ENCODE results near the gene NR6A1.

NR6A1 gene

DNA sequence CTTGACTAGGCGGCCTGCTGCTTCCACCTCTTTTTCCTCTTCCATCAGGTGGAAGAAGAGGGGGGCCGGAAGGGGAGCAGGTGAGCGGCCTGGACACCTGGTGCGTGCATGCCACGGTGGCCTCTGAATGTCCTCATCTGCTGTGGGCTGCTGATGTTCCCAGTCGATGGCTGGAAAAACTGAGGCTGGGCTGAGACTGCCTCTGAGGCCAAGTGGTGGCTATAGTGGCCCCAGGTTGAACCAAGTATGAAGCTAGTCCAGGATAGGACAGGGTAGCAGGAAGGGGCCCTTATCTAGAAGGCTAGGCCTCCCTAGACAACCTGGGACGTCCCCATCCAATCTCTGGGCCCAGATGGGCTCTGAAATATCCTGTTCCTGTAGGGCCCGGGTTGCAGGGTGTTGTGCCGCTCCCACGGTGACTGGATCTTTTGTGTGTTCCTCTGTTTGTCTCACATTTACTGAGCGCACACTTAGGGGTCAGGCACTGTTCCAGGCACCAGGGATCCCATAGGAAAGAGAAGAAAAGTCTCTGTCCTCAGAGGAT lies 263.2 kb downstream of the NR6A1 start:
- DNase-seq (ENCODE audit: extremely low read depth, low read depth) = no peak
- TF ChIP-seq, protein P1, sequence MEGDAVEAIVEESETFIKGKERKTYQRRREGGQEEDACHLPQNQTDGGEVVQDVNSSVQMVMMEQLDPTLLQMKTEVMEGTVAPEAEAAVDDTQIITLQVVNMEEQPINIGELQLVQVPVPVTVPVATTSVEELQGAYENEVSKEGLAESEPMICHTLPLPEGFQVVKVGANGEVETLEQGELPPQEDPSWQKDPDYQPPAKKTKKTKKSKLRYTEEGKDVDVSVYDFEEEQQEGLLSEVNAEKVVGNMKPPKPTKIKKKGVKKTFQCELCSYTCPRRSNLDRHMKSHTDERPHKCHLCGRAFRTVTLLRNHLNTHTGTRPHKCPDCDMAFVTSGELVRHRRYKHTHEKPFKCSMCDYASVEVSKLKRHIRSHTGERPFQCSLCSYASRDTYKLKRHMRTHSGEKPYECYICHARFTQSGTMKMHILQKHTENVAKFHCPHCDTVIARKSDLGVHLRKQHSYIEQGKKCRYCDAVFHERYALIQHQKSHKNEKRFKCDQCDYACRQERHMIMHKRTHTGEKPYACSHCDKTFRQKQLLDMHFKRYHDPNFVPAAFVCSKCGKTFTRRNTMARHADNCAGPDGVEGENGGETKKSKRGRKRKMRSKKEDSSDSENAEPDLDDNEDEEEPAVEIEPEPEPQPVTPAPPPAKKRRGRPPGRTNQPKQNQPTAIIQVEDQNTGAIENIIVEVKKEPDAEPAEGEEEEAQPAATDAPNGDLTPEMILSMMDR (IDR thresholded peaks at IDR 0.05; ENCODE audit: low read depth, low read length) = no peak

DNA sequence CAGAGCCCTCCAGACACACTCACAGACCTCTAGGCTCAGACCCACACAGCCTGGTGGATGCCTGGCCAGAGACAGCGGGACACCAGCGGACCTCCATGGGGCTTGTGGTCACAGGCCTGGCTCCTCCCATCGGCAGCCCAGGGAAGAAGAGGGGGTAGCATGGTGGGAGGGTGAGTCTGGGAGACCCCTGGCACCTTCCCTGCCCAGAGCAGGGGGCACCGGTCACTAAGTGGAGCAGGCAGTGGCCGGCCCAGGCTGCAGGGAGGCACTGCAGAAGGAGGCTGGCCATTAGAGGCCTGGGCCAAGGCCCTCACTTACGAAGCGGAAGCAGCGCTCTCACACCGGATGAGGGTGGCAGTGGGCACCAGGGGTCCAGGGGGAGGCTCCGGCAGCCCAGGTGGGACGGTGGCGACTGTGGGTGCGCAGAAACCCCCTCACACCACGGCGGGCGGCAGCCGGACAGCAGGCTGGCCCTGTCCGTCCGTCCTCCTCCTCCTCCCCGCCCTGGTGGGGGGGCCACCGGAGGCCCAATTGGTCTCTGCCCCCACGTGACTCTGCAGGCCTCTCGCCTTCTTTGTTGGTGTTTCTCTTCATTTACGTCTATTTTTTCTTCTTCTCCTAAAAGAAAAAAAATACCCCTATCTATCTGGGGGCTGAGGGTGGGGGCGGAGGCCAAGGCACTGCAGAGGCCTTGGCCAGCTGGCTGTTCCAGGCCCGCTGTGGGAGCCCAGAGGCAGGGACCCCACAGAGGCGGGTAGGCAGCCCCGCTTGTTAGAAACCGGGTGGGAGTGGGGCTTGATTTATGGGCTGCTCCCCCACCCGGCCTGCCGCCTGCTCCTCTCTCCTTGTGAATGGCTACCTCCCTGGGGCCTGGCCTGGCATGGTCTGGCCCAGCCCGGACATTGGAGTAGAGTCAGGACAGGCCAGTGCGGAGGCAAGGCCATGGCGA lies 263.9 kb downstream of the NR6A1 start, which contains the start of gene NR5A1:
NR5A1 (minus strand) TSS at position 469 of the 949 bp plus-strand sequence. CDS start 4,004 bp downstream, outside the sequence.
- DNase-seq (ENCODE audit: extremely low read depth, low read depth) = no peak
- TF ChIP-seq, protein P1 (IDR thresholded peaks at IDR 0.05; ENCODE audit: low read depth, low read length) = no peak

DNA sequence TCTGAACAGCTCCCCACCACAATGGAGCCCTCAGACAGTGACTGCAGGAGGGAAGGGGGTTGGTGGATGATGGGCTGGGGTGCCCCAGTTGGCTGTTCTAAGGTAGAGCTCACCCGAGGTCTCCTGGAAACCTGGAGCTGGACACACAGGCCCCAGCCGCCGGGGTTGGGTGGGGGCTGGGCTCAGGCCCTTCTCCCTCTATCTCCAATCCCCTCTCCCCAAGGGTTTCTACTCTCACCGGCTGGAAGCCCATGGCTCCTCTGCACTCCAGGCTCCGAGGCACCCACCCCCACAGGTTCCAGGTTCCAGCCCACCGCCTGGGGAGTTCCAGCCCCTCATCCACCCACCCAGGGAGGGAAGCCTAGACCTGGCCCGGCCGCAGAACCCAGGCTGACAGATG lies 264.7 kb downstream of the NR6A1 start:
- no peak for DNase-seq (ENCODE audit: extremely low read depth, low read depth)
- TF ChIP-seq, protein P1 (IDR thresholded peaks at IDR 0.05; ENCODE audit: low read depth, low read length) = no peak

DNA sequence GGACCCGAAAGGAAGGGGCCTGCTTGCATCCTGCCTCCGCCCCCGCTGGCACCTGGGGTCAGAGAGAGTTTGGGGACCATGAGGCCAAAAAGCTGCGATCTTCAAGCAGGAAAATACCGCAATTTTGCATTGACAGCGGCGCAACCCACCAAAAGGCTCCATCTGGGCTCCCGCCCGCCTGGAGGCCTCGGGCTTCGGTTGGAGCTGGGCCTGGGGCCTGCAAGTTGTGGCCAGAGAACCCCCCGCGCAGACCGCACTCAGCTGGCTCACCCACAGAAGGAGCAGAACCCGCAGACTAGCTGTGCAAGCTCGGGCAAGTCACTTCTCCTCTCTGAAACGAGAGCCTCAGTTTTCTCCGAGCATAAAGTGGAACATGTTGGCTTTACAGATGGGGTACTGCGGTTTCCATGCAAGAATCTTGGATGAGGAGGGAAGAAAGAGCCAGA lies 265.2 kb downstream of the NR6A1 start:
- TF ChIP-seq, protein P1 (IDR thresholded peaks at IDR 0.05; ENCODE audit: low read depth, low read length) = no peak
- DNase-seq (ENCODE audit: extremely low read depth, low read depth) = no peak

DNA sequence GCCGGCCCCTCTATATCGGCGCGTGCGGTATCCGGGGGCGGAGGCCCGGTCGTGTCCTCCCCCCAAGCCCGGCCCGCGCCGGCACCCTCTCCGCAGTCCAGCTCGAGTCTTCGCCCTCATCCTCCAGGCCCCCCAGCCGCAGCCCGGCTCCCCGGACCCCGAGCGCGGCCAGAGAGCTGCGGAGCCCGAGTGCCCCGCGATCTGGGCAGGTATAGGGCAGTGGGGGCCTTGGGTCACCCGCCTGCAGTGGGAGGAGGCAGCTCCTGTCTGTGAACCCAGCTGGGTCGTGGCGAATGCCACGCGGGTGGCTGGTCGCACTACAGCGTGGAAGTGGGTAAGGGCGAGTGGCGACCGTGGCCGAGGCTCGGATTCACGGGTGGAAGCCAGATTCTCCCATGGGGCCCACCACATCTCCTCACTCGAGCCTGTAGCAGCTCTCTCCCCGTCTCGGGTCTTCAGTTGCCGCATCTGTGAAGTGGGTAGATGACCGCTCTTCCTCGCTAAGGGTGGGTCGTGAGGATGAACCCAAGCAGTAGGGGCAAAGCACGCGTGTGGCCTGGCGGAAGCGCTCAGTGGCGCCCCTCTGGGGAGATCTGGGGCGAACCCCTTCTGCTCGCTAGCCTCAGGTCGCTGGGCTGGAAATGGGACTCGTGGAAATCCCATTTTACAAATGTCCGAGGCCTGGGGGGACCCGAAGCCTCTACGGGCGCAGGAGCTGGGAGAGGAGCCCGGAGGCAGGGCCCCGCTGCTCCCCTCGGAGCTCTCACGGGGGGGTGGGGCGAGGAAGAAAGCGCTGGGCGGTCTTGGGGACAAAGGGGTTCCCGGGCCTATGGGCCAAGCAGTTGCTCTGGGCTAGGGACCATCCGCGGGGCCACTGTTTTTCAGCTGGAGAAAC lies 265.9 kb downstream of the NR6A1 start:
- no peak for DNase-seq (ENCODE audit: extremely low read depth, low read depth)
- TF ChIP-seq, protein P1 (IDR thresholded peaks at IDR 0.05; ENCODE audit: low read depth, low read length) = no peak

DNA sequence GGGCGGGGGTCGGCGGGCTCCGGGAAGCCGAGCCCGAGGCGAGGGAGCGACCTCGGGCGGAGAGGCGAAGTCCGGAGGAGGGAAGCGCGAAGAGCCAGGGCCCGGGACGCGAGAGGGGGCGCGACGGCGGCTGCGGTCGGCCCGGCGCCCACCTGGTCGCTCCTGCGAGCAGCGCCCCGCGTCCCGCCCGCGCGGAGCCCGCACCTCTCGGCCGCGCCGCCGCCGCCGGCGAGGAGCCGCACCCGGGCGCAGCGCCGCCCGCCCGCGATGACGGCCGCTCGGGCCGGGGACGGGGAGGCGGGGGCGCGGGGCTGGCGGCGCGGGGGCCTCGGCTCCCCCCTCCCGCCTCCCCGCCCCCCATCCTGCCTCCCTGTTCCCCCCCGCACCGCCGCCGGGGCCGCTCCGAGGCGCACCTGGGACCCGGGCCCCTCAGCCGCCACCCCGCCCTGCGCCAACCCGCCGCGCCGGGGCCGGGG lies 266.5 kb downstream of the NR6A1 start:
- TF ChIP-seq, protein P1 (IDR thresholded peaks at IDR 0.05; ENCODE audit: low read depth, low read length) = no peak
- no peak for DNase-seq (ENCODE audit: extremely low read depth, low read depth)
